Activated CD4-positive, alpha-beta T cell treated with anti-CD3 and anti-CD28 coated beads, Interleukin-2, amount 50 U/mL, for 24 hours (primary cell): Measurements from ENCODE around the gene IGFBP6.
"Not testable (repeated sequence)": the region's sequence is repeated elsewhere in the genome, so short reads cannot be mapped to it uniquely, and the experiment has no call there.

Source experiments
- DNase-seq, 2 donors: peaks; one replicate each; pipeline ENCODE4 v3.0.0-alpha.2; 2020; ENCODE audit warnings: low read depth in 1 of 2, low spot score in 1 of 2

The IGFBP6 gene

DNA sequence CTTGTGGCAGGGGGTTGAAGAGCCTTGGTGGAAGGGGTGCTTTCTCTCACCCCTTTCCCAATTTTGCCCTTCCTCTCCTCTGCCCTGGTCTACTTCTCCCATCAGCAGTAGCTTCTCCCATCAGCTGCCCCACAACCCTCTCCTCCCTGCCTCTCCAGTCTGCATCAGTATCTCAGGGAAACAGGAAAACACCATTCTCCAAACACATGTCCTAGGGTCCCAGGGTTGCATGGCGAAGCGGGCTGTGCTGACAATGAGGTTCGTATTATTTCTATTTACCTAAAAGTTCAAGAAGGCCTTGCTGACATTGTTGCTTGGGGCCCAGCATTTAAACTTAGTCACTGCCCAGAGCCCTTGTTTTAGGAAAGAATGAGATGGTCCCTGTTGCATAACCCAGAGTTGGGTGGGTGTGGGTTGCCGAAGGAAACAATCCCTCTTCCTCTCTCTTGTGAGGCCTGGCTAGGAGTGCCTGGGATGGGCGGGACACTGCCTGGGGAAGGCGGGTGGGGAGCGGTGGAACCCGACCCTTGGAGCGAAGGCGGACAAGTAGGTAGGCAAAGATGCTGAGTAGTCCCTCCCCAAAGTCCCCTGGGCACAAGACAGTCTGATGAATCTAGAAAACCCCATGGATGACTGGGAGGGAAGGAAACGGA, 1.3 kb upstream of the IGFBP6 start:
- no peak for DNase-seq

- no peak for DNase-seq
Observed at GRCh38 chr12:53096759-53097158, 708 bp upstream of the IGFBP6 start.

- no peak for DNase-seq
Observed at GRCh38 chr12:53097207-53097563, 282 bp upstream of the IGFBP6 start.

DNA sequence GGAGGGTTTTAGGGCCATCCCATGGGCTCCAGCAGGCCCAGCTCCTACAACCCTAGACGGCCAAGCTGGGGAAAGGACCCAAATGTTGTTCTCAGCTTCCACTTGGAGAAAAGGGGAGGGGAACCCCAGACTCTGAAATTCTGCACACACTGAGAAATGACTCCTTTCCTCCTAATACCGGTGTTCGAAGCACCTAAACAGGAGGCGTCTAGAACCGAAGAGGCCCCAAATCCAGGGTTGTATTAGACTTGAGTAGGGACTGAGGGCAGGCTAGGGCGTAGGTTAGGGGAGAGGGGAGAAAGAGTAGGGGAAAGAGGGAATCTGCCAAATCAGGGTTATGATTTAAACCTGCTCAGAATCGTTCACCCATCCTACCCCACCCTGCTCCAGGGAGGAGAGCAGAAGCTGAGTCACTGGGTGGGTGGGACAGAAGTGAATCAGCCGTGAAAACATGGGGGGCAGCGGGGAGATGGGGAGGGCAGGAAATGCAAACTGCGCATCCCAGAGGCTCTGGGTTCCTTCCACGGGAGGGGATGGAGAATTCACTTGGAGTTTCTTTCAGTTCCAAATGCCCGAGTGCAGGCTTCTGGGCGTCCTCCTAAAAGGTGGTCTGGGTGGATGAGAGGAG, 1.0 kb downstream of the IGFBP6 start:
- DNase-seq = no peak

DNA sequence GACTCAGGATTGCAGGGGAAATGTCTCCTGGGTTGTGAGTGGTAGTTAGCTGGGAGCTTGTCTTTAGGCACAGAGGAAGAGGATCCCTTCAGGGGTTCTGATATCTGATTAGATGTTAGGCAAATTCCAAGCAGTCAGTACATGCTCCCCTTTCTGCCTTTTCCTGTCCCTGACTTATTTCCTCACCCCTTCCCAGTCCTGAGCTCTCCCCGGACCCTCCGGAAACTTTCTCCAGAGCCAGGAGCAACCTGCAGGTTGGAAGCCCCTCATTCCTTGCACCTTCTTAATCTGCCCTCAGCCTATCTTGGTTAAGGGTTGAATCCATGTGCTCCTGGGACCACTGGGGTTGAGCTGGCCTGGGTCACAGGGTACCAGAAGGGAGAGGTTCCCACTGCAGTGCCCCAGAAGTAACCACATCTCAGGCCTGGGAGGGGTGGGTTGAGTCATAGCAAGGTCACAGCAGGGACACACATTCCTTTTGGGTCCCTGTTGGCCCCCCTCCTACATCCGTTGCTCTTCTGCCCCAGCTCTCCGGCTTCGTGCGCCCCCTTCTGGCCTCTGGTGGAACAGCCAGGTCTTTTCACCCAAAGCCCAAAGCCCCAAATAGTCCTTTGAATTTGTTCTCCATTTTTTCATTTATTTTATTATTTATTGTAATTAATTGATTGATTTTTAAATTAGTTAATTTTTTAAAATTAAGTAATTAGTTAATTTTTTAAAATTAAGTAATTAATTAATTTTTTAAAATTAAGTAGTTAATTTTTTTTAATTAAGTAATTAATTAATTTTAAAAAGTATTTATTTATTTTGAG, 1.8 kb downstream of the IGFBP6 start:
- peak; percentile 83 to 86 for DNase-seq

- no peak for DNase-seq
Observed at GRCh38 chr12:53100466-53101151, 3.1 kb downstream of the IGFBP6 start.

DNA sequence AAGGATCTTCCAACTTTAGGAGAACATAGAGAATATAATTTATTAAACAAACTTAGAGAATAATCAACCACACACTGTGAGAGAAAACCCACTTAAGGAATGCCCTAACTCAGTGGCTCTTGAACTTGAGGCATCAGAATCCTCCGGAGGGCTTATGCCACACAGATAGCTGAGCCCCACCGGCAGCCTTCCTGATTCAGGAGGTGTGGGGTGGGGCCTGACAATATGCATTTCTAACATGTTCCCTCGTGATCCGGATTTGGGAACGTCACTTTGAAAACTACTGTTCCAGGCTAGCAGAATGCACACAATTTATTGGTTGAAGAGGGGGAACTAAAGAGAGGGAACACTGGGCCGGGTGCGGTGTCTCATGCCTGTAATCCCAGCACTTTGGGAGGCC, 3.8 kb downstream of the IGFBP6 start:
- no peak for DNase-seq

DNA sequence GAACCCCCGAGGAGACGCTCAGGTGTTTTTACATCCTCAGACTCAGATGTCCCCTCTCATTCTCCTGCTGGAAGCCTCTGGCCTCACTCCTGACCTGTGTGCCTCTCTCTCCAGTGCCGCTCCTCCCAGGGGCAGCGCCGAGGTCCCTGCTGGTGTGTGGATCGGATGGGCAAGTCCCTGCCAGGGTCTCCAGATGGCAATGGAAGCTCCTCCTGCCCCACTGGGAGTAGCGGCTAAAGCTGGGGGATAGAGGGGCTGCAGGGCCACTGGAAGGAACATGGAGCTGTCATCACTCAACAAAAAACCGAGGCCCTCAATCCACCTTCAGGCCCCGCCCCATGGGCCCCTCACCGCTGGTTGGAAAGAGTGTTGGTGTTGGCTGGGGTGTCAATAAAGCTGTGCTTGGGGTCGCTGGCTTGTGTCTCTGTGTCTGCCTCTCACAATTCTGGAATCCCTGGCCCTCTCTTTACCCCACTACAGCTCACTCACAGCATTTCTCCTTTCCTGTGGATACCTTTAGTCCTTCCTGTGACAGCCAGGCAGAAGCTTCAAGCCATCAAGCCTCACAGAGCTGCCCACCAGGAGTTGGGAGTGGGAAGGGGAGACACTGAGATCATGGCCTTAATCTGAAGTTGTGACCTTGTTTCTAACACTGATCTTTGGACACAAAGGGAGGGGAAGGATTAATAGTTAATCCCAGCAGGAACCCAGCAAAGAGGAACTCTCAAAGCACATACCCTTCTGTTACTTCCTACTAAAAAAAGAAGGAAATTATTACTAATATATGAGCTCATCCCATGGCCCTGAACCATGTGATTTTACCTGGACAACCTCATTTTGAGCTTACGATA, 4.7 kb downstream of the IGFBP6 start:
- DNase-seq = no peak

GRCh38 chr12:53102883-53103807, 5.7 kb downstream of the IGFBP6 start, which contains the start of gene SOAT2:
SOAT2 (plus strand) TSS chr12:53103486; CDS start chr12:53103578, 92 bp downstream.
- peak in 1 of 2 donors; percentile 21 for DNase-seq

DNA sequence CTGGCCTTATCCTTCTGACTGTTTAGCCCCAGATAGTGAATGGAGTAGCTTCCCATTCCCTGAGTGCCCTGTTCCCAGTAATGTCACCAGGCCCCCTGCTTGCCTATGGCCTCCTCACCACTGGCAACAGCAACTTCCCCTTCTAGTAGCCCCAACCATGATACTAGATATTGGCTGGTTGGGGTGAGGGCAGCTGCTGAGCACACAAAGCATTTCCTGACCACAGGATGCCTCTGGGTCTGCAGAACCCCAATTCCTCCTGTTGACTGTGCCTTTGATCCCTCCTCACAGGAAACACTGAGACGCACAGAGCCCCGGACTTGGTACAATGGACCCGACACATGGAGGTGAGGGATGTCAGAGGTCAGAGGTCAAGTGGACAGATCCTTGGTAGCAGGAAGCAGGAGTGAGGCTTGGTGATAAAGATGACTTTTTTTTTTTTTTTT, 6.4 kb downstream of the IGFBP6 start:
- DNase-seq = no peak

GRCh38 chr12:53105256-53105655, 7.8 kb downstream of the IGFBP6 start:
- DNase-seq = no peak

- DNase-seq = no peak
Observed at GRCh38 chr12:53105712-53106439, 8.4 kb downstream of the IGFBP6 start.

GRCh38 chr12:53107122-53107521, 9.7 kb downstream of the IGFBP6 start:
- DNase-seq = no peak

DNA sequence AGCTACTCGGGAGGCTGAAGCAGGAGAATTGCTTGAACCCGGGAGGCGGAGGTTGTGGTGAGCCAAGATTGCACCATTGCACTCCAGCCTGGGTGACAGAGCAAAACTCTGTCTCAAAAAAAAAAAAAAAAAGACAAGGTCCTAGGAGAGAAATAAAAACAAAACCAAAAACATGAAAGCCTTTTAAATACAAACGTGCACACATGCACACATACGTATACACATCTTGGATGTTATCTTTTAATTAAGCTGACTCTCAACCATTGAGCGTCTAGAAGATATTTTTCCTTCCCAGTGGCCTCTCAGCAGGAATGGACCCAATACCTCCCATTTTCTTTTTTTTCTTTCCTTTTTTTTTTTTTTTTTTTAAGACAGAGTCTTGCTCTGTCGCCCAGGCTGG, 15.0 kb downstream of the IGFBP6 start:
- DNase-seq = not testable (repeated sequence)

DNA sequence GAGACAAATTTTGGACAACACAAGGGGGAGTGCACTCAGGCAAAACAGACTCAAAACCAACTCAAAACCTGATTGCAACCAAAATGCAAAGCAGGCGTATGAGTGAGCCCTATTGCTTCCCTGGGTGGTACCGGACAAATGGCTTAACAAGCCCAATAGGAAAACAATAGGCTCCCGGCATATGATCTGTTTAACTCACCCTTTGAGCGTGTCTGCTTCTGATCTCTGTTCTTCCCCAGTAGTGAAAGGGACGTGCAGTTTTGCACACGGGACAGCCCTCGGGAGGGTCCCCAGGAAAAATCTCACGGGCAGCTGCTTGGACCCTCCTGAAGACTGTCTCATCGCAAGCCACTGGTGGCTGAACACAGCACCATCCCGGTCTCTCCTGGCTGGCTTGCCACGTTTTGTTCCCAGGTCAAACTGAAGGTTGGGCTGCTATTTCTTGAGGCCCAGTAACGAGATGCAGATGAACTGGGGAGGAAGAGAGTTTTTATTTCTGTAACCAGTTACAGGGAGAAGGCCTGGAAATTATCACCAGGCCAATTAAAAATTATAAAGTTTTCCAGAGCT, 15.8 kb downstream of the IGFBP6 start:
- DNase-seq = no peak

- DNase-seq = no peak
Observed at GRCh38 chr12:53113951-53114350, 16.5 kb downstream of the IGFBP6 start.

GRCh38 chr12:53115112-53115890, 17.8 kb downstream of the IGFBP6 start:
- no peak for DNase-seq
